GM12878 (cell line): Measurements from ENCODE around the gene GCNT2. TPM values are rescaled to one million over a fixed set of nuclear protein-coding genes. Genes with fewer than 3 reads are reported as not detected.

Experiments
- CEBPZ ChIP-seq: fragments of 150-350 bp; IDR thresholded peaks from 2 replicates; pipeline ENCODE4 v1.6.1; 2016; ENCODE audit warnings: low read depth, low read length
- CHD4 ChIP-seq: fragments of 200-600 bp; sonication (generic); IDR thresholded peaks from 2 replicates; pipeline ENCODE4 v1.6.1; 2016; ENCODE audit warnings: mild to moderate bottlenecking
- IKZF1 ChIP-seq: fragments of 450-650 bp; conservative IDR thresholded peaks from 2 replicates; pipeline ENCODE4 v1.6.1; 2017; ENCODE audit warnings: antibody characterized with exemption, mild to moderate bottlenecking
- NRF1 ChIP-seq: conservative IDR thresholded peaks from 2 replicates; pipeline ENCODE4 v1.6.1; 2011; ENCODE audit warnings: mild to moderate bottlenecking, low read depth, low read length, improper control_type of control experiment
- STAT3 ChIP-seq: IDR thresholded peaks from 2 replicates; pipeline ENCODE4 v1.6.1; 2011; ENCODE audit warnings: low read depth, low read length, improper control_type of control experiment
- YBX1 ChIP-seq: fragments of 450-650 bp; IDR thresholded peaks from 2 replicates; pipeline ENCODE4 v1.6.1; 2016; ENCODE audit warnings: antibody characterized with exemption
- polyA plus RNA-seq, 11 experiments: library from polyadenylated mRNA; depleted of rRNA in 4 of 11; unstranded in 6 of 11; stranded (reverse) in 5 of 11; fragments of >200 nt; fragmentation: Nextera tagmentation in 4 of 11; fragmentation: Illumina TruSeq in 1 of 11; extraction: Ambion mirVana in 4 of 11; extraction: Trizol in 1 of 11; gene quantifications; 1 replicate in 1 of 11; 2 replicates in 10 of 11; pipeline versions ENCODE4 v1.2.1 to v1.2.3, GENCODE V29; 2011 to 2016; ENCODE audit warnings: inconsistent platforms in 2 of 11, missing spikeins in 2 of 11, low read depth in 1 of 11
- total RNA-seq, 4 experiments: library from RNA; depleted of rRNA in 3 of 4; stranded (reverse); fragments of >200 nt in 3 of 4; fragmentation: Illumina TruSeq in 1 of 4; extraction: Trizol in 1 of 4; gene quantifications; 2 replicates each; pipeline versions ENCODE4 v1.2.1 to v1.2.3, GENCODE V29; 2013 to 2021
- TF ChIP-seq, protein P1 (sequence below): fragments of 450-650 bp; IDR thresholded peaks from 2 replicates; pipeline ENCODE4 v1.6.1; 2016; ENCODE audit warnings: mild to moderate bottlenecking, moderate library complexity, borderline replicate concordance
- TF ChIP-seq, protein P2 (sequence below): fragments of 450-650 bp; IDR thresholded peaks from 2 replicates; pipeline ENCODE4 v1.6.1; 2018; ENCODE audit warnings: mild to moderate bottlenecking, low read depth, moderate library complexity; ENCODE audit not compliant: partially characterized antibody
- TF ChIP-seq, protein P3 (sequence below): fragments of 450-650 bp; formaldehyde crosslinking; IDR thresholded peaks from 2 replicates; pipeline ENCODE4 v1.4.0; 2022; ENCODE audit warnings: mild to moderate bottlenecking, moderate library complexity
- TF ChIP-seq, protein P4 (sequence below): IDR thresholded peaks from 2 replicates; pipeline ENCODE4 v1.6.1; 2012; ENCODE audit warnings: low read depth, low read length, improper control_type of control experiment

The GCNT2 gene
- total and polyA plus RNA-seq, 10 of the 15 experiments (the other 5 are each of a cell fraction or from before 2014, with no cell fraction given) = 5.0 to 21.6 (median 11.9) TPM

DNA sequence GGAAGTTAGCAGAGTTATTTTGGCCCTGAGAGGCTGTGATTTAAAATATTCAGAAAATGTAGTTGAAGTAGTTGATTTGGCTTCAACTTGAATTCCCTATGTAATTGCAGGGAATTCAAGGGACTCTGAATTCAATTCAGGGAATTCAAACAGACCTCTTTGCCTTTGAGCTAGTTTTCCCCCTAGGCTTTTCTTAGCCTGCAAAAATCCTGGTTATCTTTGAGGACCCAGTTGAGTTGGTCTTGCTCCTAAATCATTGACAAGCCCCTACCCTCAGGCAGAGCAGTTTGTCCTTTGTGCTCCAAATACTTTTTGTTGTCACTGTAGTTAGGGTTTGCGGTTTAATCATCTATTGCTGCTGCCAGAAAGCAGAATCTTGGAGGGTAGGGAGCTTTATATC lies 20.4 kb downstream of the GCNT2 start (continued):
- TF ChIP-seq IKZF1 (no peak), CEBPZ (no peak), CHD4 (no peak), NRF1 (no peak), YBX1 (no peak), STAT3 (no peak)
- TF ChIP-seq, protein P1, sequence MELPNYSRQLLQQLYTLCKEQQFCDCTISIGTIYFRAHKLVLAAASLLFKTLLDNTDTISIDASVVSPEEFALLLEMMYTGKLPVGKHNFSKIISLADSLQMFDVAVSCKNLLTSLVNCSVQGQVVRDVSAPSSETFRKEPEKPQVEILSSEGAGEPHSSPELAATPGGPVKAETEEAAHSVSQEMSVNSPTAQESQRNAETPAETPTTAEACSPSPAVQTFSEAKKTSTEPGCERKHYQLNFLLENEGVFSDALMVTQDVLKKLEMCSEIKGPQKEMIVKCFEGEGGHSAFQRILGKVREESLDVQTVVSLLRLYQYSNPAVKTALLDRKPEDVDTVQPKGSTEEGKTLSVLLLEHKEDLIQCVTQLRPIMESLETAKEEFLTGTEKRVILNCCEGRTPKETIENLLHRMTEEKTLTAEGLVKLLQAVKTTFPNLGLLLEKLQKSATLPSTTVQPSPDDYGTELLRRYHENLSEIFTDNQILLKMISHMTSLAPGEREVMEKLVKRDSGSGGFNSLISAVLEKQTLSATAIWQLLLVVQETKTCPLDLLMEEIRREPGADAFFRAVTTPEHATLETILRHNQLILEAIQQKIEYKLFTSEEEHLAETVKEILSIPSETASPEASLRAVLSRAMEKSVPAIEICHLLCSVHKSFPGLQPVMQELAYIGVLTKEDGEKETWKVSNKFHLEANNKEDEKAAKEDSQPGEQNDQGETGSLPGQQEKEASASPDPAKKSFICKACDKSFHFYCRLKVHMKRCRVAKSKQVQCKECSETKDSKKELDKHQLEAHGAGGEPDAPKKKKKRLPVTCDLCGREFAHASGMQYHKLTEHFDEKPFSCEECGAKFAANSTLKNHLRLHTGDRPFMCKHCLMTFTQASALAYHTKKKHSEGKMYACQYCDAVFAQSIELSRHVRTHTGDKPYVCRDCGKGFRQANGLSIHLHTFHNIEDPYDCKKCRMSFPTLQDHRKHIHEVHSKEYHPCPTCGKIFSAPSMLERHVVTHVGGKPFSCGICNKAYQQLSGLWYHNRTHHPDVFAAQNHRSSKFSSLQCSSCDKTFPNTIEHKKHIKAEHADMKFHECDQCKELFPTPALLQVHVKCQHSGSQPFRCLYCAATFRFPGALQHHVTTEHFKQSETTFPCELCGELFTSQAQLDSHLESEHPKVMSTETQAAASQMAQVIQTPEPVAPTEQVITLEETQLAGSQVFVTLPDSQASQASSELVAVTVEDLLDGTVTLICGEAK = no peak
- TF ChIP-seq, protein P2, sequence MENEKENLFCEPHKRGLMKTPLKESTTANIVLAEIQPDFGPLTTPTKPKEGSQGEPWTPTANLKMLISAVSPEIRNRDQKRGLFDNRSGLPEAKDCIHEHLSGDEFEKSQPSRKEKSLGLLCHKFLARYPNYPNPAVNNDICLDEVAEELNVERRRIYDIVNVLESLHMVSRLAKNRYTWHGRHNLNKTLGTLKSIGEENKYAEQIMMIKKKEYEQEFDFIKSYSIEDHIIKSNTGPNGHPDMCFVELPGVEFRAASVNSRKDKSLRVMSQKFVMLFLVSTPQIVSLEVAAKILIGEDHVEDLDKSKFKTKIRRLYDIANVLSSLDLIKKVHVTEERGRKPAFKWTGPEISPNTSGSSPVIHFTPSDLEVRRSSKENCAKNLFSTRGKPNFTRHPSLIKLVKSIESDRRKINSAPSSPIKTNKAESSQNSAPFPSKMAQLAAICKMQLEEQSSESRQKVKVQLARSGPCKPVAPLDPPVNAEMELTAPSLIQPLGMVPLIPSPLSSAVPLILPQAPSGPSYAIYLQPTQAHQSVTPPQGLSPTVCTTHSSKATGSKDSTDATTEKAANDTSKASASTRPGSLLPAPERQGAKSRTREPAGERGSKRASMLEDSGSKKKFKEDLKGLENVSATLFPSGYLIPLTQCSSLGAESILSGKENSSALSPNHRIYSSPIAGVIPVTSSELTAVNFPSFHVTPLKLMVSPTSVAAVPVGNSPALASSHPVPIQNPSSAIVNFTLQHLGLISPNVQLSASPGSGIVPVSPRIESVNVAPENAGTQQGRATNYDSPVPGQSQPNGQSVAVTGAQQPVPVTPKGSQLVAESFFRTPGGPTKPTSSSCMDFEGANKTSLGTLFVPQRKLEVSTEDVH = no peak
- TF ChIP-seq, protein P3, sequence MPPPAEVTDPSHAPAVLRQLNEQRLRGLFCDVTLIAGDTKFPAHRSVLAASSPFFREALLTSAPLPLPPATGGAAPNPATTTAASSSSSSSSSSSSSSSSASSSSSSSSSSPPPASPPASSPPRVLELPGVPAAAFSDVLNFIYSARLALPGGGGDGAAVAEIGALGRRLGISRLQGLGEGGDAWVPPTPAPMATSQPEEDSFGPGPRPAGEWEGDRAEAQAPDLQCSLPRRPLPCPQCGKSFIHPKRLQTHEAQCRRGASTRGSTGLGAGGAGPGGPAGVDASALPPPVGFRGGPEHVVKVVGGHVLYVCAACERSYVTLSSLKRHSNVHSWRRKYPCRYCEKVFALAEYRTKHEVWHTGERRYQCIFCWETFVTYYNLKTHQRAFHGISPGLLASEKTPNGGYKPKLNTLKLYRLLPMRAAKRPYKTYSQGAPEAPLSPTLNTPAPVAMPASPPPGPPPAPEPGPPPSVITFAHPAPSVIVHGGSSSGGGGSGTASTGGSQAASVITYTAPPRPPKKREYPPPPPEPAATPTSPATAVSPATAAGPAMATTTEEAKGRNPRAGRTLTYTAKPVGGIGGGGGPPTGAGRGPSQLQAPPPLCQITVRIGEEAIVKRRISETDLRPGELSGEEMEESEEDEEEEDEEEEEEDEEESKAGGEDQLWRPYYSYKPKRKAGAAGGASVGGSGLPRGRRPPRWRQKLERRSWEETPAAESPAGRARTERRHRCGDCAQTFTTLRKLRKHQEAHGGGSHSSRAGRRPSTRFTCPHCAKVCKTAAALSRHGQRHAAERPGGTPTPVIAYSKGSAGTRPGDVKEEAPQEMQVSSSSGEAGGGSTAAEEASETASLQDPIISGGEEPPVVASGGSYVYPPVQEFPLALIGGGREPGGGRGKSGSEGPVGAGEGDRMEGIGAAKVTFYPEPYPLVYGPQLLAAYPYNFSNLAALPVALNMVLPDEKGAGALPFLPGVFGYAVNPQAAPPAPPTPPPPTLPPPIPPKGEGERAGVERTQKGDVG (CRISPR knock-in tag) = no peak
- TF ChIP-seq, protein P4, sequence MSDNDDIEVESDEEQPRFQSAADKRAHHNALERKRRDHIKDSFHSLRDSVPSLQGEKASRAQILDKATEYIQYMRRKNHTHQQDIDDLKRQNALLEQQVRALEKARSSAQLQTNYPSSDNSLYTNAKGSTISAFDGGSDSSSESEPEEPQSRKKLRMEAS = no peak
